Stimulated activated CD4-positive, alpha-beta T cell treated with anti-CD3 and anti-CD28 coated beads, TNF-alpha, amount 100 ng/mL, for 48 hours (primary cell): ENCODE measurements around the gene TTL.
"Not testable (repeated sequence)": the region's sequence is repeated elsewhere in the genome, so short reads cannot be mapped to it uniquely, and the experiment has no call there.

Source experiments
- DNase-seq, 3 donors: peaks; one replicate each; pipeline ENCODE4 v3.0.0-alpha.2; 2020; ENCODE audit warnings: low read depth in 3 of 3

Gene TTL

GRCh38 chr2:112474844-112475486 lies 7.0 kb upstream of the TTL start:
- DNase-seq, result no peak

- no peak for DNase-seq
Measured at GRCh38 chr2:112476434-112476833, 5.5 kb upstream of the TTL start.

GRCh38 chr2:112480530-112481049 lies 1.4 kb upstream of the TTL start:
- no peak for DNase-seq

GRCh38 chr2:112481050-112481527 lies 867 bp upstream of the TTL start:
- peak; percentile 66 to 83 (median 82) for DNase-seq

DNA sequence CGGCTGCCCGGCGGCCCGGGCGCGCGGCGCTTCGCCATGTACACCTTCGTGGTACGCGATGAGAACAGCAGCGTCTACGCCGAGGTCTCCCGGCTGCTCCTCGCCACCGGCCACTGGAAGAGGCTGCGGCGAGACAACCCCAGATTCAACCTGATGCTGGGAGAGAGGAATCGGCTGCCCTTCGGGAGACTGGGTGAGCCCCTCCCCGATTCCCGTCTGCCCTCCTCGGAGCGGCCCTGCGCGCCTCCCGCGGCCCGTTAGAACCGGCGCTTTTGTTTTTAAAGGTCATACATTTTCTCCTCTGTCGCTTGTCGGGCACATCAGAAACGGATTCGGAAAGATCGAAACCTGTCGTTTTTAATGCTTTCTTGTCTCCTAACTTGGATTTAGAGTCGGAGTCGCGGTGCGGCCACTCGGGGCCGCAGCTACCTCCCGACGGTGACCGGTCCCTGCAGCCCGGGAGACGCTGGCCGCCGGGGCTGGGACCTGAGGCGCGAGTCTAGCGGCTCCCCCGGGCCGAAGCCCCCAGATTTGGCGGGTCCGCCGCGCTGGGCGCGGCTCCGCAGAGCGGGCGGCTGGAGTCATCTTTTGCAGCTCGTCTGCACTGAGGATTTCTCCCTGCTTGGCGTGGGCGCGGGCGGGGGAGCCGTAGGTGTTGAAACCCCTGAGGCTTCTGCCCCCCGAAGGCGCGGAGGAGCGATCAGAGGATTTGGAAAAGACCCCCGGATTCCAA lies 519 bp downstream of the TTL start:
- DNase-seq, result peak in 1 of 3 donors; percentile 30

- DNase-seq, result peak in 1 of 3 donors; percentile 10
Measured at GRCh38 chr2:112483042-112483473, 1.1 kb downstream of the TTL start.

DNA sequence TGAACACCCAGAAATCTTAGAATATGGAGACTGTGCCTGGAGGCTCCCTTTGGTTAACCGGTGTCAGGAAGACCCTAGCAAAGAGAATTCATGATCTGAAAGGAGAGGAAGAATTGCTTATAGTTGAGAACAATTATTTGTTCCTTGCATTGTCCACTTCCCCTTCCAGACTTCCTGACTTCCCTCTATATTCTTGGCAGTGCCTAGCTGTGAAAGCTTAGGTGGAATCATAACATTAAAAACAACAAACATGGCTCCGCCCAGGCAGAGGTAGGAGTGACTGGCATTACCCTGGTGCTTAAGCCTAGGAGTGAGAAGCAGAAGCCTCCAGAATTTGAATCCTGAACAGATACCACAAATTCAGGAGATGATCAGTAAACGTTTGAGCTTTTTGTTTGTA lies 1.9 kb downstream of the TTL start:
- DNase-seq, result no peak

- no peak for DNase-seq
Measured at GRCh38 chr2:112485849-112486248, 3.9 kb downstream of the TTL start.

DNA sequence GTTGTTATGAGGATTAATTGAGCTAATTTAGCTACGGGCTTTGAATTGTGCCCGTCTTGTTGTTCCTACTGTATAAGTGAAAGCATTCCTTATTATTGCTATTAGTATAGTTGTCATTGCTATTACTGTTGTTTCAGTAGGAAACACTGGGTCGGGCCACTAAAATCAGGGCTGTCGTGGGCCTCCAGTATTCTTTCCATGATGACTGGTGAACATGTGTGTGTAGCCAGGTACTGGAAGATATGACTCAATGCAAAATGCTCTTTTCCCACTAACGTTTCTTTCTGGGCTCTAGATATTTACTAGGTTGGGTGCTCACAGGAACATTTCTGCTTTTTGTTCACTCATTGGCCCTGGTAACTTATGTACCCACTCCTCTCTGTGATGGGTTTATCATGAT lies 4.9 kb downstream of the TTL start:
- no peak for DNase-seq

- no peak for DNase-seq
Measured at GRCh38 chr2:112487444-112487961, 5.5 kb downstream of the TTL start.

DNA sequence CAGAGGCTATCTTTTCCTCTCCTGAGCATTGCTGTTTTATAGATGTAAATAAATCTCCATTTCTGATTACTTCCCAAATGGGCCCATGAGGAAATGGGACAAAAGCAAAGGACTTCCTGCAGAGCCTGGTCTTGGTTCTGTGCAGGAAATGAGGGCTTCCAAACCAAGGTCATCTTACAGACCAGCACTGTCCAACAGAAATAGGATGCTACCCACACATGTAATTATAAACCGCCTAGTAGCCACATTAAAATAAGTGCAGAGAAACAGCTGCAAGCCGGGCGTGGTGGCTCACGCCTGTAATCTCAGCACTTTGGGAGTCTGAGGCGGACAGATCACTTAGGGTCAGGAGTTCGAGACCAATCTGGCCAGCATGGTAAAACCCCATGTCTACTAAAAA lies 6.2 kb downstream of the TTL start:
- no peak for DNase-seq

GRCh38 chr2:112491946-112492345 lies 10.0 kb downstream of the TTL start:
- DNase-seq, result no peak

DNA sequence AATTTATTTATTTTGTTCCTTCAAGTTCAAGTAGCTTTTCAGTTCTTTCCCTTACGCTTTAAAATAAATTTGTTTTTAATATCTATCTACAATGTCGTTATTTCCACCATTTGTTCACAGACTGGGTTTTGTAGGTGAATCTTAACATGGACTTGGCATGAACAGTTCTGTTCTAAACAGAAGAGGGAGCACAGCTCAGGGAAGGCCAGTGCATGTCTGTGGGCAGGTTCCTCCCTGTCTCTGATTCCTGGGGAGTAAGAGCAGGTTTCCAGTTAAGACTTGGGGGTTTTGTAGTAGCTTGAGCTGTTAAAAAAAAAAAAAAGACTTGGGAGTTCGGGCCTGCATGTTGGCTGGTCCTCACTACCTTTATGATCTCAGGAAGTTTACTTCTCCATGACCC lies 11.1 kb downstream of the TTL start:
- no peak for DNase-seq

DNA sequence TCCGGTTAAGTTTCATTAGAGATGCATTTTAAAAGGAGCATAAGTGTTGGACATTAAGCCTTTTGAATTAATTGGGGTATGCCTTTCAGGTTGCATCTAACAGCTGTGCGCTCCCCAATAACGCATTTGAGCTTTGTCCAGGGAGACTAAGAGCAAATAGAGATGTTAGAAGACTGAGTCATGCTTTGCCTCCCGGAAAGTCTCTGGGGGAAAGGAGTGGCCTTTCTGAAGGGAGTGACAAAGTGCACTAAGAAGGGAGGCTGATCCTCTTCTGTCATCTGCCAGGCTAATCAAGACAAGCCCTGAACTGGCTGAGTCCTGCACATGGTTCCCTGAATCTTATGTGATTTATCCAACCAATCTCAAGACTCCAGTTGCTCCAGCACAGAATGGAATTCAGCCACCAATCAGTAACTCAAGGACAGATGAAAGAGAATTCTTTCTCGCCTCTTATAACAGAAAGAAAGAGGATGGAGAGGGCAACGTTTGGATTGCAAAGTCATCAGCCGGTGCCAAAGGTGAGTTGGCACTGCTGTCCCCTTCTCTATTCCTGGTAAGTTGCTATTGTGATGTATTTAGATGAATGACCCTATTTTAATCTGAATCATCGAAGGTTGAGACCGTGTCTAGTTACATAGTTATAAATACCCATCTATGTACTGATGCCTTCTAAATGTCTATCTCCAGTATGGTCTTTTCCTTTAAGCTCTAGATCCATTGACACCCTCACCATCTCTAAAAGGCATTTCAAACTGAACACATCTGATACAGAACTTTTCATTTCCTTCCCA lies 12.1 kb downstream of the TTL start:
- no peak for DNase-seq

- DNase-seq, result no peak
Measured at GRCh38 chr2:112494828-112495227, 12.9 kb downstream of the TTL start.

GRCh38 chr2:112495878-112496277 lies 13.9 kb downstream of the TTL start:
- not testable (repeated sequence) for DNase-seq

DNA sequence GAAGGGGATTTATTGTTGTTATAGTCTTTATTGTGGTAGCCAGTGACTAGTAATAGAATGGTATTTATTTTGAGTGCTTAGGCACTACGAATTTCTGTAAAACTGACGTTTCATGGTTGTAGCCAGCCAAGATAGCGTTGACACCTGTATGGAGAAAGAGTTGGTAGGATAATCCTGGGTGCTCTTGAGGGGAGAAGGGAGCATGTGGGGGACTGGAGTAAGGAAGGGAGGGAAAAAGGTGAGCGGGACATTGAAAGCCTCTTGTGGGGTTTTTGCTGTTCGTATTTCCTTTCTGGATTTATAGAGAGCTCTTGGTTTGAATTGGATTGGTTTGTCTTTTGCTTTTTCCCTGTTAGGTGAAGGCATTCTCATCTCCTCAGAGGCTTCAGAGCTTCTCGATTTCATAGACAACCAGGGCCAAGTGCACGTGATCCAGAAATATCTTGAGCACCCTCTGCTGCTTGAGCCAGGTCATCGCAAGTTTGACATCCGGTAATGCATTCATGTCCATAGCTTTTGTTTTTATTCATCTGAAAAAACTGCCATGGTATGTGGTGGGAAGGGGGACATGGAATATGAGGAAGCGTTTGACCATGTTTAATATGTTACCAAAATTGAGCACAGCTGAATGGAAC lies 19.0 kb downstream of the TTL start:
- DNase-seq, result not testable (repeated sequence)

- DNase-seq, result not testable (repeated sequence)
Measured at GRCh38 chr2:112509239-112509998, 27.5 kb downstream of the TTL start.

DNA sequence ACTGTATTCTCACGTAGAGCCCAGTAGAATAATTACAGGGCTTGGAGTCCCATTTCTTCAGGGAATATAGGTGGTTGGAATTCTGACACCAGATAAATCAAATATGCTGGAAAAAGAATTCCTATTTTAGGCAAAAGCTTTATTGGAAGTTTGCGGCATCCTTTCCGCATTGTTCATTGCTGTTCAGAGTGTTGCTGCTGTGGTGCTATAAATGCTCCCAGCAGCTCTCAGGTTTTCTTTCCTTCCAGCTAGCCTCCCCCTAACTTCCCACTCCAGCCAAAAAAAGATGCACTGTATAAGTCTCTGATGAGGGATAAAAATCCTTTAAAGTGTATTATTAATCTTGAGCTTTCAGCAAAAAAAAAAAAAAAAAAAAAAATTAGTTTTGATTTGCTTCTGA lies 34.8 kb downstream of the TTL start:
- no peak for DNase-seq

- no peak for DNase-seq
Measured at GRCh38 chr2:112518807-112519206, 36.9 kb downstream of the TTL start.

GRCh38 chr2:112519506-112519905 lies 37.5 kb downstream of the TTL start:
- no peak for DNase-seq
